PC-3 (cell line): ENCODE measurements around the gene PSORS1C1.

Source experiments
- EZH2 ChIP-seq: fragments of 300-600 bp; sonication (generic); IDR thresholded peaks from one replicate; pipeline ENCODE4 v1.6.1; 2017; ENCODE audit warnings: antibody characterized with exemption, mild to moderate bottlenecking, low read length; ENCODE audit not compliant: unreplicated experiment
- EZH2phosphoT487 ChIP-seq: fragments of 300-600 bp; sonication (generic); IDR thresholded peaks from 2 replicates; pipeline ENCODE4 v1.6.1; 2018; ENCODE audit warnings: mild to moderate bottlenecking, antibody characterized with exemption, low read length, borderline replicate concordance
- TF ChIP-seq, protein P1 (sequence below): fragments of 300-600 bp; sonication (generic); conservative IDR thresholded peaks from 2 replicates; pipeline ENCODE4 v1.5.1; 2017; ENCODE audit warnings: antibody characterized with exemption, low read depth, mild to moderate bottlenecking, low read length

DNA sequence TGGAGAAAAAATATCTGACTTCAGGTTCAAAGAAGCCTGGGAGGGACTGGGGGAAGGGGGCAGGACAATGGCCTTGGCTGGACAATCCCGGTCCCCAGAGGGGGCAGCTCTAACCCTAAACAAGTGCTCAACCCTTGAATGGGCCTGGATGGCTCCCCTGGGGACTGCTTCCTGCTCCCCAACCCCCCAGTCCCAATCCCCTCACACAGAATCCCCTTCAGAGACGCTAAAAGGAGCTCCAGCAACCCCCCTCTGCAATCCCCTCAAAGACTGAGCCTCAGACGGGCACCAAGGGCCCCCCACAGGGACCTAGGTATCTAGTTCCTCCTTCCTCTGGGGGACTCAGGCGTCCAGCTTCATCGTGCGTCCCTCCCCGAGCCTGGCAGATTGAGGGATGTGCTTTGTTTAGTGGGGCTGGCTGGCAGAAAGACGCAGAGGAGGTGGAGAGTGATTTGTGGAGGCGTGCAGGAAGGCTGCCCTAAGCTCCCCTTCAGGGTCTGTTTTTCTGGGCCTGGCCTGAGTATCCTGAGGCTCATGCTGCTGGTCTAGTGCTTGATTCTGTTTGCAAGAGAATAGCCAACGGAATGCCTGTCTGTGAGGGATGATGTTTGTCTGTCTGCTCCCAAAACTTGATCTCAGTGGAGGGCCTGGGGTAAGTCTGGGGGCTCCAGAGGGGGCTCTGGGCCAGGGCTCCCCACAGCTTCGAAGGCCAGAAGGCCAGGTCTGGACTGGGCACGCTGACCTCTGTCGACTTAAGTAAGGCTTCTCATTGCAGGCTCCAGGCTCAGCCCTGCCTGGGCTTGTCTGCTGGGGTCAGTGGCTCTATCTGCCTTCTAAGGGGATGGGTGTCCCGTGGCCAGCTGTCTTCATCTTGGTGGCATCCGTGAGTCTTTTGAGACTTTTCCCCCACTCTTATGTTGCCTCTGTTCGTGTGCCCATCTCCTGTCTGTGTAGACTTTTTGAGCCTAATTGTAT, 57.6 kb downstream of the PSORS1C1 start:
- TF ChIP-seq, protein P1, sequence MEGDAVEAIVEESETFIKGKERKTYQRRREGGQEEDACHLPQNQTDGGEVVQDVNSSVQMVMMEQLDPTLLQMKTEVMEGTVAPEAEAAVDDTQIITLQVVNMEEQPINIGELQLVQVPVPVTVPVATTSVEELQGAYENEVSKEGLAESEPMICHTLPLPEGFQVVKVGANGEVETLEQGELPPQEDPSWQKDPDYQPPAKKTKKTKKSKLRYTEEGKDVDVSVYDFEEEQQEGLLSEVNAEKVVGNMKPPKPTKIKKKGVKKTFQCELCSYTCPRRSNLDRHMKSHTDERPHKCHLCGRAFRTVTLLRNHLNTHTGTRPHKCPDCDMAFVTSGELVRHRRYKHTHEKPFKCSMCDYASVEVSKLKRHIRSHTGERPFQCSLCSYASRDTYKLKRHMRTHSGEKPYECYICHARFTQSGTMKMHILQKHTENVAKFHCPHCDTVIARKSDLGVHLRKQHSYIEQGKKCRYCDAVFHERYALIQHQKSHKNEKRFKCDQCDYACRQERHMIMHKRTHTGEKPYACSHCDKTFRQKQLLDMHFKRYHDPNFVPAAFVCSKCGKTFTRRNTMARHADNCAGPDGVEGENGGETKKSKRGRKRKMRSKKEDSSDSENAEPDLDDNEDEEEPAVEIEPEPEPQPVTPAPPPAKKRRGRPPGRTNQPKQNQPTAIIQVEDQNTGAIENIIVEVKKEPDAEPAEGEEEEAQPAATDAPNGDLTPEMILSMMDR: no peak
- no peak for TF ChIP-seq EZH2
- TF ChIP-seq EZH2phosphoT487: no peak
